Measurements from ENCODE around the gene CD40.

Gene CD40

GRCh38 chr20:46175127-46175494 is 57.0 kb downstream of the CD40 start:
- DNase-seq, result no peak

- no peak for DNase-seq
Measured at GRCh38 chr20:46176739-46177378, 58.7 kb downstream of the CD40 start.

GRCh38 chr20:46177768-46178167 is 59.7 kb downstream of the CD40 start:
- no peak for DNase-seq

DNA sequence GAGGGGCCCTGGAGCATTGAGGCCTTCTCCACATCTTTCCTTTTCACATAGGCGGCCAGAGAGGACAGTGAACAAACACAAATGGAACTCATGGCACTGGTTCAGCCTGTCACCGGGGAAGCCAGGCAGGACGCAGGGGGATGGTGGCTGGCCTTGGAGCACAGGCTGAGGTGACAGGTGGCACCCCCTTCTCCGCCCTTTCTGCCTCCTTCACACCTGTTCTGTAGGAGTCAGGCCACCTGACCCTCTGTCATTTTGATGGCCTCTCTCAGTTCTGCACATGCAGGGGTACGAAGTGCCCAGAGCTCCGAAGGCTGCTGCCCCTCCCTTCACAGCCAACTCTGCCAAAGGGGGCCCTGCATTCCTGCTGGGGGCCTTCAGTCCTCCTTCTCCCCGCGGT is 60.8 kb downstream of the CD40 start:
- no peak for DNase-seq

Measured in suppressor macrophage treated with lipopolysaccharide for 1 hour (primary cell).